IPS DF 4.7 (cell line): Measurements from ENCODE around the gene PAX2.

Source experiments
- DNase-seq: peaks from one replicate; pipeline ENCODE4 v3.0.0-alpha.2; 2013; ENCODE audit warnings: low spot score; ENCODE audit errors: extremely low read depth

The PAX2 gene

DNA sequence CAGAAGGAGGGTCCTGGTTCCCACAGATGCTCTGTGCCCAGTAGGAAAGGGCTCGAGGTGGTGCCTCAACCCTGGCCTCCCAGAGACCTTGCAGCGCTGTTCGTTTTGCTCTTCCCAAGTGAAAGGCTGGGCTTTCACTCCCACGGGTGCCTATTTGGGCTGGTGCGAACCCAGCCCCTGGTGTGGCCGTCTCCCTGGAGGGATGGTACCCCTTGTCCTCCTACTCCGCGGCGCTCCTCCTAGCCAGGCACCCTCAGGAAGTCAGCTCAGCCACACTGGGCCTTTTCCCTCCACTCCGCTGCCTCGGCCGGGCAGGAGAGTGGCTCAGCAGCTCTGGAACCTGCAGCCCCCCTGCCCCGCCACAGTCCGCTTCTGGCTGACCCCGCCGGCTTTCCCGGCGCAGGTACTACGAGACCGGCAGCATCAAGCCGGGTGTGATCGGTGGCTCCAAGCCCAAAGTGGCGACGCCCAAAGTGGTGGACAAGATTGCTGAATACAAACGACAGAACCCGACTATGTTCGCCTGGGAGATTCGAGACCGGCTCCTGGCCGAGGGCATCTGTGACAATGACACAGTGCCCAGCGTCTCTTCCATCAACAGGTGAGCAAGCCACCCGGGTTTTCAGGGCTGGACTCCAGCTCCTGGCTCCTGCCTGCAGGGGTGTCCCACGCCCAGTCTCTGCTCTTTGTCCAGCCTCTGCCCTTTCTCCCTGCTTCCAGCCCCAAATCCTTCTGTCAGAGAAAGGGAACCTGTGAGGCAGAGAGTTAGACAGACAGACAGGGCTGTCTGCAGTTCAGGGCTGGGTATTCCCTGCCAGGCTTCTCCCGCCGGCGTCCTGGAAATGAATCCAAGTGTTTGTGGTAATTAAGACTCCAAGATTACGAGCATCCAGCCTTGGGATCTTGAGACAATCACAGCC, 5.2 kb downstream of the PAX2 start:
- no peak for DNase-seq

DNA sequence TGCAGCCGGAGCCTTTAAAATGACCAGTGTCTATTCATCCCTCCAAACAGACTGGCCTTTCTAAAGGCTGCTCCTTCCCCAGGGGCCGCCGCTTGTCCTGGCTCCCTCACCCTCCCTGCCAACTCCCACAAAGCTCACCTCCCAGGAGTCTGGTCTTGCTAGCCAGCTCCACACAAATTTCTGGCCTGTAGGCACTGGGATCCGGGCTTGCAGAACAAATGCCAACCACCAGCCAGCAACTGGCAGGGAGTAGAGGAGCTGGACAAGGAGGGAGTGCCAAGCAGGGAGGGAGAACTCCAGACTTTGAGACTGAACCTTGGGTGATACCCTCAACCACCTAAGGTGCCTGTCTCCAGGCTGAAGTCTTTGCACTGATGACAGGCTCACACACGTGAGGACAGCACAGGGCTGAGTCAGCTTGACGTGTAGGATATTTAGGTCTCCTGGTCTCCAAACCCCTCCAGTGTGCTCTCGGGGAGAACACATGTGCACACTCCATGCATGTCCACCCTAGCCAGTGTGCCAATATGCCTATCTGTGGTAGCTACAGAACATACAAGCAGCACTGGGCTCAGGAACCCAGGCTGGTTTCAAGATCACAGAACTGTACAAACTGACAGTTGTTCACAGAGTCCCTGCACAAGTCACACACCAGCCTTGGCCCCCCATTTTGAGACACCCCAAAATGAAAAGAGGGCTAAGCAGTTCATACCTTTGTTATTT, 6.0 kb downstream of the PAX2 start:
- no peak for DNase-seq

DNA sequence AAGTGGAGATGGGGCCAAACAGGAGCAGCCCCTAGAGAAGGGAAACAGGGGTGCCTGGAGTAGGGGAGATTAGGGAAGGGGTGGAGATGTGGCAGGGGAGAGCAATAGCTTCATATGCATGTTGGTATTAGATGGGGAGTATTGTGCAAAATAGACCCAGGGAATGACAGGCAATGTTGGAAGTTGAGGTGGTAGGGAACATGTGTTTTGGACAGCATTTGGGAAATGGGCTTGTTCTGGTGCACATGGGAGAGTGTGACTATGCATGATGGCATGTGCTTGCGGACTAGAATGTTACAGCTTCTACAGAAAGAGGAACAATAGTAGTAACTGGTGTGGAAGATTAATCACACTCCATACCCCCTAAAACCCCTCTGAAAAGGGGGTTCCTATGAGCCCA, 10.4 kb downstream of the PAX2 start:
- no peak for DNase-seq

DNA sequence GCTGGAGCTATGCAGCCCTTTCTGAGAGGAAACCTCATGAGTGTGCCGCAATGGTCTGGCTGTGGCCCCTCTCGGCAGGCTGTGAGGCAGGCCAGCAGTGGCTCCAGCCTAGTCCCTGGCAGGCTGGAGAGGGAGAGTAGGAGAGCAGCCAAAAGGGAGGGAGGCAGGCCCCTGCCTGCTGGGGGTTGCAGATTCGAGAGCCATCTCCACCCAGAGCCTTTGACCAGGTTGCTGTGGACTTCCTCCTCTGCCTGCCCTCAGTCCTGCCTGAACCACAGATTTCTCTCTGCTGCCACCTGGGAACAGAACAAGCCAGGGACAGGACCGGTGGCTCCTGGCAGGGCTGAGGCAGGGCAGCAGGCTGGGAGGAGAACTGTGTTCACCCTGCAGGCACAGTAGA, 13.9 kb downstream of the PAX2 start:
- DNase-seq: no peak

DNA sequence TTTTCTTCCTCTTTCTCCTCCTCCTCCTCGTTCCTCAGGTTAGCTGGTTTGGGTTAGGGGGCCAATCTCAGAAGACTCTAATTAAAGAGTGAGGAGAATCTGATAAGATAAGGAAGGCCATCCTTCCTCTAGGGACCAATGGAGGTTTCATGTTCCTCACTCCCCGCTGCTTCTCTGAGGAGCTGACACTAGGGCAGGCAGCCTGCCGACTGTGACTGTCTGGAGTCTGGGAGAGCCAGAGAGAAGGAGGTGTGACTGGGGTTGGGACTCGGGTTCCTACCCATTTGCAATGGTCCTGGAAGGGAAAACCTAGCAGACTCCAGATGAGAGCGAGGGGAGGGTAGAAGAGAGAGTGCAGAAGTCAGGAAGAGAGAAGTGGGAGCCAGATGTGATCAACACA, 15.3 kb downstream of the PAX2 start:
- no peak for DNase-seq

DNA sequence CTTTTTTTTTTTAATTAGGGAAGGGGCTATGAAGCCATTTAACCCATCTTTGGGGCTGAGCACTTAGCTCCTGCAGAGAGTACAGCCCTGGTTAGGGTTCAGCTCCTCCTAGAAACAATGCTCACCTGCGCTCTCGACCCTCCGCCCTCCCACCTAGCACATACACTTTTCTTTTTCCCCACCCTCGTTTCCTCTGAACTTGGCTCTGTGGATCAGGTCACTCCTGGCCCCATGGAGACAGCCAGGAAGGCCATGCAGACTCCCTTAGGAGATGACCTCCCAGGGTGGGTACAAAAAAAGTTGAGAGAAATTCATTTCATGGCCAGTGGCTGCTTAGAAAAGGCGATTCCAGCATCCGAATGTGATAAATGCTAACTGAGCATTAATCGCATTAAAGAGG, 15.8 kb downstream of the PAX2 start:
- DNase-seq: no peak

DNA sequence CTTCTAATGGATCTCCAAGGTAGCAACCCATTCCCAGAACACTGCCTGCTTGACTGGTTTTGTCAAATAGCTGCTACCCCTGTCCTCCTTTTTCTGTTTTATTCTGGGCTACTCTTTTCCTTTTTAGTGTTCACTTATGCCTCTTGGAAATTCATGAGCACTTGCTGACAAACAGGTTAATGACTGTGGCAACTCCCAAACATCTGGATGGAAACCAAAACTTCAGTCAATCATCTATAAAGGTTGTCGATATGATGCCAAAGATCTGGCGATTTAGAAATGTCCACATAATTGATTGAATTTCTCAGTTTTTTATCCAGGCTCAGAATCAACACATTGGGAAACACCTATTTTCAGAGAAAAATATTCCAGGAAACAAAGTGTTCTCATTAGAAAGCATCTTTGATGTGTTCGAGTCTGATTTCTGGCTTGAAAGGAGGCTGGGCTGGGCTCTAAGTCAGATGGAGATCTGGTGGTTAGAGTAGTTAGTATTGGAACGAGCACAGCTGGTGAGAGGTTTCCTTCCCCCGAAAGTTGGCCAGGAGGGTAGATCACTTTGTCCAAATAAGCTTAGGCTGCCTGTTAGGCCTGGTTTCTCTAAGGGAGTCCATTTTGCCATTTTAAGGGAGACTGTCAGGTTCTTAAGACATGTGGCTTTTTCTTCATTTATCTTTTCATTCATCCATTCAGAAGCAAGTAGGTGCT, 17.8 kb downstream of the PAX2 start:
- no peak for DNase-seq

DNA sequence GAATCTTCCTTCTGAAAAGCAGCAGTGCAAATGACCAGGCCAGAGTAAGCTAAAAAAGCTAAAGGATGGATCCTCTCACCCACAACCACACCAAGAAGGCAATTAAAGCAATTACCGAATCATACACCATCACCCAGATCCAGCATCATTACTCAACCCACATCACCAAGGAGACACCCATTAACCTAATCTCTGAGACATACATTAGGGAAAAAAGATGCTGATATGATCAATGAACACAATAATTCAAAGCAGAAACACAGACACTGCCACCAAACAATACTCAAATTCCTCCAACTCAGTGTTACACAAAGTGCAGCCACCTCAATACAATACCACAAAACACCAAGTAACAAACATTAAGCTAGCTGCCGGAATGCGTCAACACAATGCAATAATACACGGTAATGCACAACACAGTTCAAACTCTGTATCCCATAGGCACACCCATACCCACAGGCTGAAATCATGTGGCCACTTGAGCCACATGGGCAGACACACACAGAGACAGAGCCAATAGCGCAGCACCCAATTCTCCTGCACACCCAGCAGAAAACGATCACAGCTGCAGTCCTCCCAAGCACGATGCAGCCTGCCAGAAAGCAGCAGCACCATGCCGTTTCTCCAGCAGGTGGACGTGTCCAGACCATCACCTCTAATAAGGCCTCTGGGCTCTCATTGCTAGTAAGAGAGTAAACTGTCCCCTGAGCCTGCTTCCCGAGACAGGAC, 21.5 kb downstream of the PAX2 start:
- DNase-seq: no peak

DNA sequence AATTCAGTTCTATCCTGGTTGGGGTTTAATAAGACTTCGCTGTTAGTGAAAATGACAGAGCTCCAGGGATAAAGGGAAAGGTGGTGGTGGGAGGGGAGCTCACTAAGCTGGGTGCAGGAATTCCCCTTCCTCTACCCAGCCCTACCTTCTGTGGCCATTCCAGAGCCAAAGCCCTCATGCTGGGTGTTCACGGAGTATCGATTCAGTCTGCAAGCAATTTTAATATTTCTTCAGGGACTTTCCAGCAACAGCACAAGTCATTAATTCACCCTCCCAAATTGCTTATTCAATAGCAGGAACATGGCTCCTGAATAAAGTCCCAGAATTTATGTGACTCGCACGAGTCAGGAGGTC, 22.0 kb downstream of the PAX2 start:
- no peak for DNase-seq

DNA sequence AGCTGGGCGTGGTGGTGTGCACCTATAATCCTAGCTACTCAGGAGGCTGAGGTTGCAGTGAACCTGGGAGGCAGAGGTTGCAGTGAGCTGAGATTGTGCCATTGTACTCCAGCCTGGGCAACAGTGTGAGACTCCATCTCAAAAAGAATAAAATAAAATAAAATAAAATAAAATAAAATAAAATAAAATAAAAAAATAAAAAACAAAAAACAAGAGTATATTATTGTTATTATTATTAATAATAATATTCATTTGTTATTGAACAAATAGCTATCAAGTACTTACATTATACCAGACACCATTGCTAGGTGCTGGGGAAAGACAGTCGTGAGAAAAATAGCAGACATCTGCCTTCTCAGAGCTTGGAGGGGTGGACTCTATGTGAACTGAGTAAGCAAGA, 24.1 kb downstream of the PAX2 start:
- no peak for DNase-seq

DNA sequence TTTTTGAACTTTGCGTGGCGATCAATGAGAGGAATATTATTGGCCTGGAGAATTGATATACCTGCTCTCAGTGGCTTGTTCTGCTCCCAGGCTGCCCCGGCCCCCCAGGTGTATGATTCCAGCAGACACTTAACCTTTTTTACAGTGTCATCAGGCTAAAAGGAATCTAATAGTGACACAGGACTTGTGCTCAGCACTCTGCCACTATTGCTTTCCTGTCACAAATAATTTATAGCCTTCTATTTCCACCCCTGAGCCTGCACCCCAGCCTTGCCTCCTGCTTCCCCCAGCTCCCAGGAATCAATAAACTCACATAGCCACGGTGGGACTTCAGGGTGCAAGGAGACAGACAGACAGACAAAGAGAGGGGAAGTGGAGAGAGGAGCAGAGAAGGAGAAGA, 28.3 kb downstream of the PAX2 start:
- no peak for DNase-seq

DNA sequence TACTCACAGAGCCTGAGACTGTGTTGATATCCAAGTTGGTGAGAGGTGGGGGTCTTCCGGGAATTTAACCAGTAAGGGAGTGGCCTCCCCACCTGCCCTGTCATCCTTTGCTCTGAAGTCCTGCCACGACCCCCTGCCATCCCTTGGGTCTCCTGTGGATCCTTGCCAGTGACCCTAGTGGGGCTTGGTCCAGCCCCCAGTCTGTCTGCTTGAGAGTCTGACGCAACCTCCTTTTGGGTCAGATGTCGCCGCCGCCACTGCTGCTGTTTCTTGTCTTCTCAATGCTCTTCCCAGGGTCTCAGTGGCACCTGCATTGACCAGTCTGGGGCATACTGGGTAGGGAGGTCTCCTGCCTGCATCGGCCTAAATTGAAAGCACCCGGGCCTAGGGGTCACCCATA, 28.8 kb downstream of the PAX2 start:
- no peak for DNase-seq

DNA sequence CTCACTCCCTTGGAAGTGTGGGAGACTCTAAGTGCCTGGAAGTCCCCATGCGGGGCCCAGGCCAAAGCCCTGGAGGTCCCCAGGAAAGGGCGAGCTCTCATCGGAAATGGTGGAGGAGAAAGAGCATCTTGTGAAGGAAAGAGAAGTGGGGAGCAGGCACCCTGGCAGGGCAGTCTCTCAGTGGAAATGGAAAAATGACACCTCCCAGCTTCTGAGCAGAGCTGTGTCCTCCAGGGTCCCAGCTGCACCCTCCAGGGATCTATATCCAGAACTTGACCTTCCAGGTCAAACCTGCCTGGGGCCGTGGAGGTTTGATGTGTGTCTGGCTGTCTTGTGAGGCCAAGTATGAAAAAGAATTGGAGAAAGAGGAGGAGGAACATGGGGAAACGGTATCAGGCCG, 29.5 kb downstream of the PAX2 start:
- DNase-seq: no peak

DNA sequence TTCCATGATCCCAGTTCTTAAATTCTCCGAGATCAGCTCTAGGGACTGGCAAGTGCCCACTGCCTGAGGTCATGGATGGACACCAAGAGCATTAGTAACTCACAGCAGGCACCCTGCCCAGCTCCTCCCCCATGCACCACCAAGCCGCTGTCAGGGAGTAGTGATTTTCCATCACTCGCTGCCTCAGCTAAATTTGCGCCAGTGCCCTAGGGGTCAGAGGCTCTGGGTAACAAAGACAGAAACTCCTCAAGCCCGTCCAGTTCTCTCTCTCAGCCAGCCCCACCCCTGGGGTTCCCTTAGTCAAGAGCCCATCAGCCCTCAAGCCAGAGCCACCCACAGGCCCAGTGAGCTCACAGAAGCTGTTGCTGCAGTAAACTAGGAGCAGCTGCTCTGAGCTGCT, 30.0 kb downstream of the PAX2 start:
- DNase-seq: no peak

DNA sequence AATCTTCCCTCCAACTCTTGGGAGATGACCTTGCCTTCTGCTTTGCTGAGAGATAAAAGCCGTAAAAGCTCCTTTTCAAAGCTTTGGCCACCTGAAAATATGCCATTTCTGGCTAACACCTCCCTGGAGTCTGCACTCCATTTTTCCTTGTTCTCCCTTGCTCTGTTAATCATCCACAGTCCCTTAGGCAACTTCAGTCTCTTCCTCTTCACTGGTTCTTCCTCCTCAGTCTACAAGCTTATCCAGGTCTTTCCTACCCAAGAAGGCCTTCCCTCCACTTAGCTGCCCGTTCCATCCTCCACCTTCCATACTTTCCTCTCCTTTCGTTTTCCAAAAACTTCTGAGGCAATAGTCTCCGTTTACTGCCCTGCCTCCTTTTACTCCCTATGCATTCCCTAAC, 30.5 kb downstream of the PAX2 start:
- DNase-seq: no peak

DNA sequence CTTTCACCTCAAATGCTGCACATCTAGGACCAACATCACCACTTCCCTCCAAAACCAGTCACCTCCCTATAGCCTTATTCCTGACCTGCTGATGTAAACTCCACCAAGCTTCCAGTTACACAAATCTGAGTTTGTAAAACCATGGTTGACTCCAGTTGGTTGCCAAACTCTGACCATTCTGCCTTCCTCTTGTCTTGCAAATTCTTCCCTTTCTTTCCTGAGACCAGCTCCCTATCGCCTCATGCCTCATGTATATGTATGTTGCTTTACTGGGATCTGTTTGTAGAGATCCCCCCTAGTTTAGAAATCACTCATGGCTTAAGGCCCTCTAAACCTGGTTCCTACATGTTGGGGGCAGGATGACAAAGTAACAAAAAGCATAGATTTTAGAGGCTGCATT, 31.3 kb downstream of the PAX2 start:
- DNase-seq: no peak

DNA sequence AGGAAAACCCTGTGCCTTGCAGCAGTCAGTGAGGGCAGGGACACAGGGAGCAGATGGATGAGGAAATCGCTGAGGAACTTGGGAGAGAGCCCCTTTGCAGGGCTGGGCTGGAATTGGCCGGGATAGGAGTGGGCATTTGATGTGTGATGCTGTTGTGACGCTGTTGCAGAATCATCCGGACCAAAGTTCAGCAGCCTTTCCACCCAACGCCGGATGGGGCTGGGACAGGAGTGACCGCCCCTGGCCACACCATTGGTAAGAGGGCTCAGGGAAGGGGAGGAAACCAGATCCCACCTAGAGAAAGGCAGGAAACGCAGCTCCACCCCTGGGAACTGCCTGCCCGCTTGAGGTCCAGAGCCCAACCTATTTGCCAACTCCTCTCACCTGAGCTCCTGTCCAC, 33.9 kb downstream of the PAX2 start:
- DNase-seq: no peak

DNA sequence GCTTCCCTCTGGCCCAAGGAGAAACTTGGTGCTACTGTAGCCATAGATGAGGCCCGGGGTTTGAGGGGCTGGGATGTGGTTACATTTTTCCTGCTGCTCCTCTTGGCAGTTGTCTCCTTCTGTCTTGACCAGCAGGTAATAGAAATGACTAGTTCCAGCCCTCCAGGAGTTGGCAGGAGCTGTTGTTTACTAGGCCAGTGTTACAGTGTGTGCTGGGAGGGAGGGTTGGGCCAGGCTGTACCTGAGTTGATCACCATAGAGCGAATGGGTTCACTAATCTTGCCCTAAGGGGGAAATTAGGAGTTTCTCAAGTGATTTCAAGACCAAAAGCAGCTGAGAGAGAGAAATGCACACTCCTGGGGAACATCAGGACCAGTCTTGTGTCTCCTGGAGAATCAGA, 34.9 kb downstream of the PAX2 start:
- no peak for DNase-seq

DNA sequence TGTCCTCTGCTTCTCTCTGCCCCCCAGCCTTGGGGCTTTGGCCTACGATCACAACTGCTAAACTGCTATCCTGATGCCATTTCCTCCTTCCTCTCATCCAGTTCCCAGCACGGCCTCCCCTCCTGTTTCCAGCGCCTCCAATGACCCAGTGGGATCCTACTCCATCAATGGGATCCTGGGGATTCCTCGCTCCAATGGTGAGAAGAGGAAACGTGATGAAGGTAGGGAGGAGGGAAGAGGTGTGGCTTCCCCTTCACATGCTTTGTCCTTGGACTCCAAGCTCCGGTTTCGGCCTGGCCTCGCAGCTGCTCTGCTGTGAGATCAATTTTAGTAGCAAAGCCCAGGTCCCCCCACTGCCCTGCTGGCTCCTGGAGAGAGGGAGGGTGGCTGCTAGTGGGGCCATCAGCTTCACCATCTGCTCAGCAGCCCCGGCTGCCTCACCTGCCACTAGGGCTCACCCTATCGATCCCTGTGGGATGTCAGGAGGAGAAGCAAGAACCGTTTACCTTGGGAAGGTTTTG, 35.8 kb downstream of the PAX2 start:
- DNase-seq: no peak

DNA sequence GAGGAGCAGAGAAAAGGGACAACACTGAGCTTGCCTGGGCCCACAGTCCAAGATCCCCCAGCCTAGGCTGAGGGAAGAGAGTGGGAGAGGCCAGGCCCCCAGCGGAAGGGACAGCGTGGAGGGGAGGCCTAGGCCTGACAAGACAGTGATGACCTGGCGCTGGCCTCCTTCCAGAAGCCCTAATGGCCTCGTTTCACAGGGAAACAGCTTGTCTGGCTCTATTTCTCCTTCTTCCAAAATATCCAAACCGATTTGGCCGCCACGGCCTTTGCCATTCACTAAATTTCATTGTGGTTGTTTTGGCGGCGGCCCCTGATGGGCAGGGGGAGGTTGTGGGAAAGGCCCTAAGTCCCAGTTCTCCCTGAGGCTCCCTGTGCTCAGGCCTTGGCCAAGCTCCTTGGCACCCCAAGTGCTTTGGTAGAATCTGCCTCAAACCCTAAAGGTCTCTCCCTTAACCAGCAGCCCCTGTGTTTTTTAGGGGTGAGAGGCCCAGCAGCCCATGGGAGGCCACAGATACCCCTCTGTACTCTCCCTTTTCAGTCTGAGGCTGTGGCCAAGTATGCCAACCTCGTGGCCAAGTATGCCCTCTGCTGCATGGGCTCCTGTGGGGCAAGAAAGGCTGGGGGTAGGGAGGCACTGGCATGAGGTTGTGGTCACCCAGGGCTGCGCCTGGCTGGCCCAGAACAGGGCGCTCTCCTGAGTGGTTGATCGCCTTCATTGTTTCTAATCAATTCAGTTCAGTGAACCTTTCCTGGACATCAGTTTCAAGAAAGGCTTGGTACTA, 37.3 kb downstream of the PAX2 start:
- DNase-seq: no peak

DNA sequence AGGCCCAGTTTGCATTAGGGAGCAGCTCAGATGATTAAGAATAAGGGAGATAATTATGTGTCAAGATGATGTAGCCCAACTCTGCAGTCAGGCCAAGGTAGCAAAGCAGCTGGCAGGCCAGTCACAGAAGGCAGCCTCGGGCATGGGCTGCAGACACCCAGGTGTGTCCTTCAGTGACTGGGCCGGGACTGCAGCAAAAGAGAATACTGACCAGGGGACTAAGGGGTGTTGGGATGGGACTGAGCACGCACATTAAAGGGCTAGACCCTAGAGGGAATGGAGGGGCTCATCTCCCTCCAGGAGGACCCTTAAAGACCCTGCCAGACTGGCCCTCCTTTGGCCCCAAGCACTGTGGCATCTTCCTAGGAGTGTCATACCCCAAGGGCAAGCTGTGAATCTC, 38.7 kb downstream of the PAX2 start:
- DNase-seq: no peak
